Body of pancreas (tissue), 4 donors: ENCODE results near the gene ADGRD2.

Source experiments
- POLR2A ChIP-seq, 3 donors: fragments of 450-650 bp; IDR thresholded peaks; one replicate each; pipeline ENCODE4 v1.6.1; 2016; ENCODE audit warnings: antibody characterized with exemption in 3 of 3, mild to moderate bottlenecking in 2 of 3
- TF ChIP-seq, protein P1 (sequence below), 7 experiments: fragments of 450-650 bp in 4 of 7; fragments of 200-600 bp in 3 of 7; sonication (generic) in 3 of 7; IDR thresholded peaks; one replicate each; pipeline ENCODE4 v1.5.1; 2016 to 2019; ENCODE audit warnings: antibody characterized with exemption in 7 of 7

DNA sequence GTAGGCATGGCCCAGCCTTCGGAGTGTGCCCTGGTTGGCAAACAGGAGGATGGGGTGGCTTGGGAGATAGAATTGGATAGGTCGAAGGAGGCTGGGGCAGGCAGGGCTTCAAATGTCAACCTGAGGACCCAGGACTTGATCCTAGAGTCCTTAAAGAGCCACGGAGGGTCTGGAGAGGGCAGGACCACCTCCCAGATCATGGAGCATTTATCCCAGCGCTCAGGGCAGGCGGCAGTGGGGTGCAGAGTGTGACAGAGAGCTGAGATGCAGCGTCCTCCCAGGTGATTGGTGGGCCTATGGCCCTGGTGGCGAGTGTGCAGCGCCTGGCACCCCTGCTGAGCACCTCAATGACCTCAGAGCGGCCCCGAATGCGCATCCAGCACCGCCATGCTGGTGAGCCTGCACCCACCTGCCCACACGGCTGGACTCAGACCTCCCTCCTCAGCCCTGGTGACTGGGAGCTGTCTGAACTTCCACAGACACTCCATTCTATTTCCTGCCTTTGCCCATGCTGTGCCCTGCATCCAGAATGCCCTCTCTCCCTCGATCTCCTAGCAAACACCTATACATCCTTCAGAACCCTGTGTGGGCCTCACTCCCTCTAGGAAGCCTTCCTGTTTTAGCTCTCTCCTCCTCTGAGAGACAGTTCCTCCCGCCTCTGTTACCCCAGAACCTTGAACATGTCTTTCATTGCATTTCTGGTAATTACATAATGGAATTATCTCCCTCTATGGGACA, 6.3 kb downstream of the ADGRD2 start:
- TF ChIP-seq, protein P1, sequence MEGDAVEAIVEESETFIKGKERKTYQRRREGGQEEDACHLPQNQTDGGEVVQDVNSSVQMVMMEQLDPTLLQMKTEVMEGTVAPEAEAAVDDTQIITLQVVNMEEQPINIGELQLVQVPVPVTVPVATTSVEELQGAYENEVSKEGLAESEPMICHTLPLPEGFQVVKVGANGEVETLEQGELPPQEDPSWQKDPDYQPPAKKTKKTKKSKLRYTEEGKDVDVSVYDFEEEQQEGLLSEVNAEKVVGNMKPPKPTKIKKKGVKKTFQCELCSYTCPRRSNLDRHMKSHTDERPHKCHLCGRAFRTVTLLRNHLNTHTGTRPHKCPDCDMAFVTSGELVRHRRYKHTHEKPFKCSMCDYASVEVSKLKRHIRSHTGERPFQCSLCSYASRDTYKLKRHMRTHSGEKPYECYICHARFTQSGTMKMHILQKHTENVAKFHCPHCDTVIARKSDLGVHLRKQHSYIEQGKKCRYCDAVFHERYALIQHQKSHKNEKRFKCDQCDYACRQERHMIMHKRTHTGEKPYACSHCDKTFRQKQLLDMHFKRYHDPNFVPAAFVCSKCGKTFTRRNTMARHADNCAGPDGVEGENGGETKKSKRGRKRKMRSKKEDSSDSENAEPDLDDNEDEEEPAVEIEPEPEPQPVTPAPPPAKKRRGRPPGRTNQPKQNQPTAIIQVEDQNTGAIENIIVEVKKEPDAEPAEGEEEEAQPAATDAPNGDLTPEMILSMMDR (IDR thresholded peaks at IDR 0.05): no peak
- TF ChIP-seq POLR2A (IDR thresholded peaks at IDR 0.05): no peak
